Stimulated activated memory B cell treated with anti-CD40 and anti-IgM and Interleukin-4, amounts not matched to agents 10 μg/mL and 1 μg/mL and 100 μg/mL, for 72 hours (primary cell): ENCODE measurements around the gene ACYP2.
"Not testable (repeated sequence)": the region's sequence is repeated elsewhere in the genome, so short reads cannot be mapped to it uniquely, and the experiment has no call there.

Source experiments
- ATAC-seq: fragments of 150-1000 bp; cut with Tn5 transposase; 2 replicates; pipeline ENCODE4 v1.10.0; 2021
- H3K27ac Mint-ChIP-seq: one replicate; pipeline ENCODE4 v1.8.0; 2022; ENCODE audit warnings: mild to moderate bottlenecking, mixed read lengths
- H3K27me3 Mint-ChIP-seq: one replicate; pipeline ENCODE4 v1.8.0; 2022; ENCODE audit warnings: mixed read lengths
- H3K36me3 Mint-ChIP-seq: one replicate; pipeline ENCODE4 v1.8.0; 2022; ENCODE audit warnings: mixed read lengths
- H3K4me1 Mint-ChIP-seq: one replicate; pipeline ENCODE4 v1.8.0; 2022; ENCODE audit warnings: mixed read lengths
- H3K4me3 Mint-ChIP-seq: one replicate; pipeline ENCODE4 v1.8.0; 2022; ENCODE audit warnings: mild to moderate bottlenecking, moderate library complexity, mixed read lengths
- H3K9me3 Mint-ChIP-seq: one replicate; pipeline ENCODE4 v1.8.0; 2022; ENCODE audit warnings: mixed read lengths

Gene ACYP2

GRCh38 chr2:54284826-54285225 lies 169.4 kb downstream of the ACYP2 start:
- no peak for ATAC-seq
- Mint-ChIP-seq H3K4me3 (no peak overlapping the region), H3K27me3 (no peaks in the 10 kb centered on the region), H3K36me3 (peaks cover 16% of the 10 kb centered on the region), H3K9me3 (no peaks in the 10 kb centered on the region), H3K27ac (no peak overlapping the region), H3K4me1 (peaks cover 6% of the 10 kb centered on the region)

DNA sequence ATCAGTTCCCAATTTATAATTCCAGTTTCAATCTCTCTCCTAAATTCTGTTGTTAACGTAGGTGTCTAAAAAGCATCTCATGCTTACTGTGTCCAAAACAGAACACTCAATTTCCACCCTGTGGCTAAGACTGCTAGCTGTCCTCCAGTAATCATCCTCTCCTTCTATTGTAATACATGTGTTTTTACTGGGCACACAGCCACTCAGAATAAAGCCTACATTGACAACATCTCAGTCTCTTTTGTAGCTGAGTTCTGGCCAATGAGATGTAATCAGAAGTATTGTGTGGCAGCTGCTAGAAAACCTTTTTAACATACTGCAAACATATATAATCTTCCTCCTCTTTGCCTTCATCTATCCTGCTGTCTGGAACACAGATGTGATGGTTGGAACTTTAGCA lies 170.0 kb downstream of the ACYP2 start:
- H3K27me3 Mint-ChIP-seq: no peaks in the 10 kb centered on the region
- H3K36me3 Mint-ChIP-seq: peaks cover 22% of the 10 kb centered on the region
- ATAC-seq: no peak
- no peak overlapping the region for H3K4me3 Mint-ChIP-seq
- no peaks in the 10 kb centered on the region for H3K9me3 Mint-ChIP-seq
- peaks cover 6% of the 10 kb centered on the region for H3K4me1 Mint-ChIP-seq
- H3K27ac Mint-ChIP-seq: no peak overlapping the region

DNA sequence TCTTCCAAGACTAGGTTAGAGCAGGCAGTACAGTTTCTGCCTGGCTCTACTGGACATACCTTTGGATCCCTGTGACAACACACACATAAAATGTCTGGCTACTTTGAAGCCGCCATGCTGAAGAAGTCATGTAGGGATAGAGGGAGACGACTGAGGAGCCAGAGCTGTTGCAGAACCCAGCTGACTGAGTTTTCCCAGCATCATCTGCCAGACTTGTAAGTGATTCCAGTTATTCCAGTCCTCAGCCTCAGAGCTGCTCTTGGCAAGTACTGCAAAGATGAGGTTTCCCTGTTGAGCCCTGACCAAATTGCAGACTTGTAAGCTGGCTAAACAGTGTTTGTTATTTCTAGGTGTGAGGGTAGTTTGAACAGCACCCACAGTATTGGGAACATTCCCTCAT lies 172.1 kb downstream of the ACYP2 start:
- Mint-ChIP-seq H3K9me3 (no peaks in the 10 kb centered on the region), H3K4me3 (no peak overlapping the region), H3K27ac (no peak overlapping the region), H3K36me3 (peaks cover 23% of the 10 kb centered on the region), H3K4me1 (peaks cover 2% of the 10 kb centered on the region), H3K27me3 (no peaks in the 10 kb centered on the region)
- no peak for ATAC-seq

DNA sequence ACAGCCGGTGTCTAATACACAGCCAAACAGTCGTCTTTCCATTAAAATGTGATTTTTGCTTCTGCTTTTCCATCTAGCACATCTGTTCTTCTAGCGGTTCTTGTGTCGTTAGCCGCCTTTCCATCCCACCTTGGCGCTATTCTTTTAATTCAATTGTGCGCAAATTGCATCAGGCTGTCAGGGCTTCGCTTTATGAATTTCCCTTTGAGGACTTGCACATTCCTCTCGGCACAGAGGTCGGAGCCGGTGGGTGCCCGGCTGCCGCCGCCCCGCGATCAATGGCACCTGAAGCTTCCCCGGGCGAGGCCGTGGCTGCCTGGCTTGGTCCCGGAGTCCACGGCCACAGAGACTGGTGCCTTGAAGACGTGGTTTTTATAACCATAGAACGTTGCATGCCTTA lies 174.5 kb downstream of the ACYP2 start:
- Mint-ChIP-seq H3K36me3 (peaks cover 16% of the 10 kb centered on the region), H3K4me3 (no peak overlapping the region), H3K4me1 (no peaks in the 10 kb centered on the region), H3K27me3 (no peaks in the 10 kb centered on the region), H3K9me3 (no peaks in the 10 kb centered on the region), H3K27ac (no peak overlapping the region)
- no peak for ATAC-seq

DNA sequence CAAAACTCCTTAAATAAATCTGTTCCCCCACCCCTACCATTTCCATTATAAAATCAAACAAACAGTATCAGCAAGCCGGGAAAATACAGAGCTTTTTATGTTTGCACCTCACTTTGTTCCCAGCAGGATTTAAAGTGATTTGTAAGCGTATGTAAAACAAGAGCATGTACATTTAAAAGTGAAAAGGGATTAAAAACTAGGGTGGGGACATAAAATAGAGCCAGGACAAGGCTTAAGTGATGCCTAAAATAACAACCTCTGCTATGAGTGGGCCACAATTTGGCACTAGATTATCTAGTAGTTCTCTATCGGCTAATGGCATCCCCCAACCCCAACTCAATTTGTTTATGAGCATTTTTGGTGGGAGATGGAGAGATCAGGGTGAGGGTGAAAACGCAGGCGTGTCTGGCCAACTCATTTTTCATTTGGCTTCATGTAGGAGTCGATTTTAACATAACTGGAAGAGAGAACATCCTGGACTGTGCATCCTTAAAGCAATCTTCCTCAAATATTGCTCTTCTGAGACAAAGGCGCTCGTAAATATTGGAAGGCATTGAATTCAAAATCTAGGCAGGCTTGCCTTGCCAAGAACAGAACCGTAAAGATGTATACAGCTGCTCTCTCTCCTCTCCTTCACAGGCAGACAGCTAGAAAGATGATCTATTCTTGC lies 175.1 kb downstream of the ACYP2 start:
- Mint-ChIP-seq H3K9me3 (no peaks in the 10 kb centered on the region), H3K4me3 (no peak overlapping the region), H3K36me3 (peaks cover 11% of the 10 kb centered on the region), H3K27me3 (no peaks in the 10 kb centered on the region), H3K4me1 (no peaks in the 10 kb centered on the region), H3K27ac (no peak overlapping the region)
- no peak for ATAC-seq

DNA sequence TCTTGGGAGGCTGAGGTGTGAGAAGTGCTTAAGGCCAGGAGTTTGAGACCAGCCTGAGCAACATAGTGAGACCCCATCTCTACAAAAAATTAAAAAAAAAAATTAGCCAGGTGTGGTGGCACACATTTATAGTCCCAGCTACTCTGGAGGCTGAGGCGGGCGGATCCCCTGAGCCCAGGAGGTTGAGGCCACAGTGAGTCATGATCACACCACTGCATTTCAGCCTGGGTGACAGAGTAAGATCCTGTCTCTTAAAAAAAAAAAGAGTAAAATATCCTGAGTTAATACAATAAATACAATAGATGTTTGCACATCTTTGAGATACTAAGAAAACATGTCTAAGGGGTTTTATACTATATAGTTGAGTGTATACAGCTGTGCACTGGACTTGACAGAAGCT lies 179.2 kb downstream of the ACYP2 start:
- not testable (repeated sequence) for H3K9me3 Mint-ChIP-seq, ATAC-seq, H3K4me3 Mint-ChIP-seq, H3K36me3 Mint-ChIP-seq, H3K27me3 Mint-ChIP-seq, H3K27ac Mint-ChIP-seq, H3K4me1 Mint-ChIP-seq

DNA sequence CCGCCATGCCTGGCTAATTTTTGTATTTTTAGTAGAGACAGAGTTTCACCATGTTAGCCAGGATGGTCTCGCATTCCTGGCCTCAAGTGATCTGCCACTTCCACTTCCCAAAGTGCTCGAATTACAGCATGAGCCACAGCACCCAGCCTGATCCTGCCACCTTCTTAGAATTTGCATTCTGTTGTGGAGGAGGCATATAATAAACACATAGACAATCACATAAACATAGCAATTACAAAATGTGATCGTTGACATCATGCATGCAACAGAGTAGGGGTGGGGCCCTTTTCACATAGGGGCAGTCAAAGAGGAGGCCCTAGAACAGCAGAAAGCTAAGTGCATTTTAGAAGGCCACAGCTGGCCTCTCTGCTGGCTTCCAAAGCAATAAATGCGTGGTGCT lies 180.5 kb downstream of the ACYP2 start:
- Mint-ChIP-seq H3K27ac (no peak overlapping the region), H3K36me3 (no peaks in the 10 kb centered on the region), H3K27me3 (no peaks in the 10 kb centered on the region), H3K9me3 (no peaks in the 10 kb centered on the region), H3K4me1 (no peaks in the 10 kb centered on the region), H3K4me3 (no peak overlapping the region)
- ATAC-seq: no peak

GRCh38 chr2:54298514-54298913 lies 183.1 kb downstream of the ACYP2 start:
- no peaks in the 10 kb centered on the region for H3K9me3 Mint-ChIP-seq
- no peak overlapping the region for H3K4me3 Mint-ChIP-seq
- no peak overlapping the region for H3K27ac Mint-ChIP-seq
- no peaks in the 10 kb centered on the region for H3K27me3 Mint-ChIP-seq
- no peak for ATAC-seq
- H3K36me3 Mint-ChIP-seq: peaks cover 6% of the 10 kb centered on the region
- H3K4me1 Mint-ChIP-seq: no peaks in the 10 kb centered on the region

GRCh38 chr2:54303631-54304030 lies 188.2 kb downstream of the ACYP2 start:
- Mint-ChIP-seq H3K36me3 (peaks cover 11% of the 10 kb centered on the region), H3K27ac (no peak overlapping the region), H3K4me1 (no peaks in the 10 kb centered on the region), H3K27me3 (no peaks in the 10 kb centered on the region), H3K4me3 (no peak overlapping the region), H3K9me3 (no peaks in the 10 kb centered on the region)
- ATAC-seq: no peak

GRCh38 chr2:54306556-54306955 lies 191.1 kb downstream of the ACYP2 start:
- Mint-ChIP-seq H3K4me3 (no peak overlapping the region), H3K27me3 (no peaks in the 10 kb centered on the region)

DNA sequence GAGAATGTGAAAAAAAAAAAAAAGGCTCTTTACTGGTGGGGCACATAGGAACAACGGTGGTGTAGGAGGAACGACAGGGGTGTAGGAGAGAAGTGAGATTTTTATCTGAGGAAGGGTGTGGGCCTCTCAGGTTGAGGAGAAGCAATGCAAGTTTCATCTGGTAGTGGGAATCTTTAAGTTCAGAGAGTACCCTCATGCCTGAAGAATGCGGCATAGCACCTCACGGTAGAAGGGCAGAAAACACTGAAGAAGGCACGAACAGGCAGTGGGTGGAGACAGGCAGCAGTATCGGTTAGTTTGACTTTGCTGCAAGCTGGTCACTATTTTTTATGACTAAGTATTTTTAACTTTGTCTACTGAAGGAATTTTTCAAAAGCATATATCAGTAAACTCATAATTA lies 192.8 kb downstream of the ACYP2 start:
- Mint-ChIP-seq H3K27ac (no peak overlapping the region), H3K4me3 (no peak overlapping the region), H3K9me3 (no peaks in the 10 kb centered on the region), H3K4me1 (no peaks in the 10 kb centered on the region), H3K36me3 (peaks cover 5% of the 10 kb centered on the region), H3K27me3 (no peaks in the 10 kb centered on the region)
- no peak for ATAC-seq

More at GRCh38 chr2:54306556-54306955, 191.1 kb downstream of the ACYP2 start:
- H3K4me1 Mint-ChIP-seq: no peaks in the 10 kb centered on the region
- H3K9me3 Mint-ChIP-seq: no peaks in the 10 kb centered on the region
- no peak for ATAC-seq
- H3K27ac Mint-ChIP-seq: no peak overlapping the region
- peaks cover 11% of the 10 kb centered on the region for H3K36me3 Mint-ChIP-seq

DNA sequence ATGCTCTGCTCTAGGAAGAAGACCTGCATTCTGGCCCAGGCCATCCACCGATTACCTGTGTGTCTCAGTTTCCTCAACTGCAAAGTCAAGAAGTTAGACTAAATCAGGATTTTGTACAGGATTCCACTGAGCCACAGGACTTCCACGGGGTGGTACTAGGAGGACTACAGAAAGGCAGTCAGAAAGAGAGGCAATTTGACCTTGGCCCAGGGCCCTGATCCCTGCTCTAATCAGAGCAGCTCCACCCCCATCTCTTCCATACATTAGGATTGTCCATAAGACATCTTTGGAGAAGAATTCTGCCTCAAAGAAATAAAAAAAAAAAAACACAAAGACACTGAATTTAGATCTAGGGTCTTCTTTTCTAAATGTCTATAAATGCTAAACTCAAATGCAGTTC lies 193.4 kb downstream of the ACYP2 start:
- H3K27me3 Mint-ChIP-seq: no peaks in the 10 kb centered on the region
- H3K36me3 Mint-ChIP-seq: peaks cover 5% of the 10 kb centered on the region
- no peaks in the 10 kb centered on the region for H3K4me1 Mint-ChIP-seq
- no peak for ATAC-seq
- H3K9me3 Mint-ChIP-seq: no peaks in the 10 kb centered on the region
- H3K27ac Mint-ChIP-seq: no peak overlapping the region
- no peak overlapping the region for H3K4me3 Mint-ChIP-seq

DNA sequence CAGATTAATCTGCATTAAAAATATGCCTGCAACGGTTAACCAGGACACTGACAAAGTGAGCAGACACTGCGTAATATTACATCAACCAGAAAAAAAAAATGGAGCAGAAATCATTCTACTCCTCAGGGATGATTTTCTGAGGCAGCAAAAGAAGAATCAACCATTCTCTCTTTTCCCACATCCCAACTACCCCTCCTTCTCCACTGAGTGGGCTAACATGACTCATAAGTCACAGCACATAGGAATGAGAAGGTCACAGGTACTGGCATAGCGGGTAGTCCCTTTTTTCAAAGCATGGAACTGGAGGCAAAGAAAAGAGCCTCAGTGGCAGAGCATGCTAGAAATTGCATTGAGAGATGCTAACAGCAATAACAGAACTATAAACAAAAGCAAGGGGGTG lies 194.9 kb downstream of the ACYP2 start:
- Mint-ChIP-seq H3K36me3 (peaks cover 5% of the 10 kb centered on the region), H3K4me1 (no peaks in the 10 kb centered on the region), H3K27me3 (no peaks in the 10 kb centered on the region), H3K4me3 (no peak overlapping the region), H3K27ac (no peak overlapping the region), H3K9me3 (no peaks in the 10 kb centered on the region)
- ATAC-seq: no peak

DNA sequence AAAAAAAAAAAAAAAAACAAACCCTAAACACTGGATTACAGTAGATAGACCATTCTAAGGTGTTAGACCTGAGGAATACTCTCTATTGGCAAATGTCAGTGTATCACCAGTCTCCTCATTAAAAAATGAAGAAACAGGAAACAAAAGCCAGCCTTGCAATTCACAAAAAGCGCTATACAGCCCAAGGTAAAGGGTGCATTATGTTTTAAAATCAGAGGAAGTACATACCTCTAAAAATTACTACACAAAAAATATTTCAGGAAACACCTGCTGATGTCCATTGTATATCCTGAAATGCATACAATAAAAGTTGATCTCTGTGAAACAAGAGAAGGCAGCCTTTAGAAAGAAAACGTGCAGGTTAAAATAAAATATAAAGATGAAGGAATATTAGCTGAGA lies 195.5 kb downstream of the ACYP2 start:
- Mint-ChIP-seq H3K9me3 (no peaks in the 10 kb centered on the region), H3K4me1 (no peaks in the 10 kb centered on the region), H3K27ac (no peak overlapping the region), H3K36me3 (peaks cover 5% of the 10 kb centered on the region), H3K4me3 (no peak overlapping the region), H3K27me3 (no peaks in the 10 kb centered on the region)
- no peak for ATAC-seq

DNA sequence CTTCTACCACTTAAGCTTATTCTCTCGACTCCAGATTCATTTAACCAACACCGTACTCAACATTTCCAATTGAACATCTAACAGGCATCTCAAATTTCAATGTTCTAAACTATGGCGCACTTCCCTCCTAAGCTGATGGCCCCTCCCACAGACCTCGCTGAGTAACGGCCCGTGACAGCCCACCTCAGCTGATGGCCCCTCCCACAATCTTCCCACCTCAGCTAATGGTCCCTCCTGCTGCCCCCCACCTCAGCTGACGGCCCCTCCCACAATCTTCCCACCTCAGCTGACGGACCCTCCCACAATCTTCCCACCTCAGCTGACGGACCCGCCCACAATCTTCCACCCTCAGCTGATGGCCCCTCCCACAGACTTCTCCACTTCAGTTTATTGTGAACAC lies 197.7 kb downstream of the ACYP2 start:
- Mint-ChIP-seq H3K27ac (no peak overlapping the region), H3K36me3 (no peaks in the 10 kb centered on the region), H3K4me3 (no peak overlapping the region), H3K27me3 (no peaks in the 10 kb centered on the region), H3K4me1 (no peaks in the 10 kb centered on the region), H3K9me3 (no peaks in the 10 kb centered on the region)
- no peak for ATAC-seq

DNA sequence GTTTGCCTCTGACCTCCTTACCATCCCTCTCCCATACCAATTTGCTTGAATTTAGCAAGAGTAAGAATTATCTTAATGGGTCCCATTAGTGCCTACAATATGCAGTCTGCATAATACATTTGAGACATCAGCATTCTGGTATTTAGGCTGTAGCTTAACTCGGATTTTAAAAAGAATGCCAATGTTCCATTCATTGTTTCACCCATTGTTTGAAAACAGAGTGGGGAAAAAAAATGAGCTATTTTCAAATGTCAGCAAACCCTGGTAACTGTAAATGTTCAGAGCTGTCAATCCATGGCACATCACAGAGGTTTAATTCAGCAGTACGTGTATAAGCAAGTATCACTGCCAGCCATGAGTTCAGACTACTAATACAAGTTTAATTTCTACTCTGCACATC lies 202.6 kb downstream of the ACYP2 start:
- no peak overlapping the region for H3K4me3 Mint-ChIP-seq
- H3K36me3 Mint-ChIP-seq: no peaks in the 10 kb centered on the region
- H3K27ac Mint-ChIP-seq: no peak overlapping the region
- H3K27me3 Mint-ChIP-seq: no peaks in the 10 kb centered on the region
- no peak for ATAC-seq
- H3K9me3 Mint-ChIP-seq: no peaks in the 10 kb centered on the region
- H3K4me1 Mint-ChIP-seq: no peaks in the 10 kb centered on the region

- H3K4me3 Mint-ChIP-seq: no peak overlapping the region
- no peak overlapping the region for H3K27ac Mint-ChIP-seq
- H3K27me3 Mint-ChIP-seq: no peaks in the 10 kb centered on the region
- no peak for ATAC-seq
- no peaks in the 10 kb centered on the region for H3K36me3 Mint-ChIP-seq
- no peaks in the 10 kb centered on the region for H3K4me1 Mint-ChIP-seq
- H3K9me3 Mint-ChIP-seq: no peaks in the 10 kb centered on the region
These were observed 203.4 kb downstream of the ACYP2 start for GRCh38 chr2:54318821-54319220.
